Fibroblast of lung (primary cell): ENCODE data around the gene MRGPRF. TPM values are rescaled to one million over a fixed set of nuclear protein-coding genes. Genes with fewer than 3 reads are reported as not detected.
A peak's percentile ranks its signal among the peaks of the same experiment; 100 is the strongest.

Experiments used
- DNase-seq, 2 donors: peaks; one replicate each; pipeline versions ENCODE4 v3.0.0 to v3.0.0-alpha.2; 2010; ENCODE audit warnings: low read depth in 2 of 2
- H2AFZ ChIP-seq: 2 replicates; pipeline ENCODE4 v1.5.1; 2012; ENCODE audit warnings: low read length, control low read depth, inconsistent platforms
- H3K27ac ChIP-seq: 2 replicates; pipeline ENCODE4 v1.5.1; 2011; ENCODE audit warnings: low read length, control low read depth; ENCODE audit not compliant: insufficient read depth
- H3K27me3 ChIP-seq: 2 replicates; pipeline ENCODE4 v1.5.1; 2011; ENCODE audit warnings: mild to moderate bottlenecking, low read length; ENCODE audit not compliant: control insufficient read depth, insufficient read depth
- H3K36me3 ChIP-seq: 2 replicates; pipeline ENCODE4 v1.5.1; 2011; ENCODE audit warnings: low read length; ENCODE audit not compliant: control insufficient read depth, insufficient read depth
- H3K4me1 ChIP-seq: 2 replicates; pipeline ENCODE4 v1.5.1; 2011; ENCODE audit warnings: low read length; ENCODE audit not compliant: control insufficient read depth, insufficient read depth; ENCODE audit errors: extremely low read depth
- H3K4me2 ChIP-seq: 2 replicates; pipeline ENCODE4 v1.5.1; 2011; ENCODE audit warnings: low read length, control low read depth; ENCODE audit not compliant: insufficient read depth; ENCODE audit errors: extremely low read depth
- H3K4me3 ChIP-seq, 4 experiments: fragments of 200-600 bp in 1 of 4; sonication (generic) in 1 of 4; replicated peaks in 1 of 4; 2 replicates each; pipeline ENCODE4 v1.5.1; 2011 to 2016; ENCODE audit warnings: low read length in 4 of 4, low read depth in 3 of 4, mild to moderate bottlenecking in 3 of 4, control low read depth in 2 of 4, inconsistent platforms in 1 of 4, mixed read lengths in 1 of 4; ENCODE audit not compliant: insufficient read depth in 1 of 4; ENCODE audit errors: control extremely low read depth in 1 of 4
- H3K79me2 ChIP-seq: 2 replicates; pipeline ENCODE4 v1.5.1; 2012; ENCODE audit warnings: mild to moderate bottlenecking, low read length, inconsistent platforms; ENCODE audit not compliant: control insufficient read depth, insufficient read depth
- H3K9ac ChIP-seq: 2 replicates; pipeline ENCODE4 v1.5.1; 2011; ENCODE audit warnings: mild to moderate bottlenecking, low read length, control low read depth; ENCODE audit not compliant: insufficient read depth
- H3K9me3 ChIP-seq: 2 replicates; pipeline ENCODE4 v1.5.1; 2012; ENCODE audit warnings: low read depth, low read length; ENCODE audit not compliant: control insufficient read depth, insufficient read depth
- H4K20me1 ChIP-seq: 2 replicates; pipeline ENCODE4 v1.5.1; 2011; ENCODE audit warnings: low read length; ENCODE audit not compliant: control insufficient read depth, insufficient read depth; ENCODE audit errors: extremely low read depth
- CTCF ChIP-seq, 2 donors: IDR thresholded peaks in 1 of 2; conservative IDR thresholded peaks in 1 of 2; 1 replicate in 1 of 2; 2 replicates in 1 of 2; pipeline ENCODE4 v1.5.1; 2011 to 2012; ENCODE audit warnings: low read length in 2 of 2, control low read depth in 1 of 2, inconsistent platforms in 1 of 2, low read depth in 1 of 2, mild to moderate bottlenecking in 1 of 2
- EZH2 ChIP-seq: IDR thresholded peaks from 2 replicates; pipeline ENCODE4 v1.5.1; 2012; ENCODE audit warnings: low read length, control low read depth, mild to moderate bottlenecking; ENCODE audit errors: missing control alignments
- polyA plus RNA-seq, 2 donors: library from polyadenylated mRNA; depleted of rRNA in 1 of 2; stranded (reverse) in 1 of 2; unstranded in 1 of 2; fragments of >200 nt; gene quantifications; 2 replicates each; pipeline ENCODE4 v1.2.1, GENCODE V29; 2011 to 2012; ENCODE audit warnings: missing spikeins in 1 of 2
- total RNA-seq: library from RNA; depleted of rRNA; stranded (reverse); fragments of >200 nt; gene quantifications from 2 replicates; pipeline ENCODE4 v1.2.1, GENCODE V29; 2014

The MRGPRF gene
- total and polyA plus RNA-seq, 2 donors (not counting 1 experiment from before 2014, with no cell fraction given), result 84.2 to 88.1 TPM

- Histone ChIP-seq H4K20me1 (no peaks in the 10 kb centered on the region), H3K79me2 (no peaks in the 10 kb centered on the region), H3K9me3 (no peaks in the 10 kb centered on the region), H3K27me3 (peaks cover 10% of the 10 kb centered on the region), H3K9ac (no peak overlapping the region), H3K36me3 (no peaks in the 10 kb centered on the region), H3K4me3 (no peak overlapping the region), H3K4me2 (no peak overlapping the region), H2AFZ (no peak overlapping the region), H3K4me1 (no peaks in the 10 kb centered on the region), H3K27ac (no peak overlapping the region)
- no peak for DNase-seq
- TF ChIP-seq EZH2 (no peak), CTCF (conservative IDR thresholded peaks at IDR 0.05 in 1 of 2, IDR thresholded peaks at IDR 0.05 in 1 of 2; ENCODE audit: low read depth in 1 of 2, low read length in 2 of 2) (no peak)
These were observed 35.0 kb downstream of the MRGPRF start for GRCh38 chr11:68977781-68978625.

- DNase-seq, result peak in 1 of 2 donors; percentile 18
- H3K27me3 ChIP-seq, result peaks cover 6% of the 10 kb centered on the region
- H3K9ac ChIP-seq, result no peak overlapping the region
- no peaks in the 10 kb centered on the region for H3K9me3 ChIP-seq
- TF ChIP-seq CTCF (conservative IDR thresholded peaks at IDR 0.05 in 1 of 2, IDR thresholded peaks at IDR 0.05 in 1 of 2; ENCODE audit: low read depth in 1 of 2, low read length in 2 of 2) (no peak), EZH2 (no peak)
- no peaks in the 10 kb centered on the region for H4K20me1 ChIP-seq
- H3K4me2 ChIP-seq, result no peak overlapping the region
- no peak overlapping the region for H3K4me3 ChIP-seq
- no peak overlapping the region for H3K27ac ChIP-seq
- H3K36me3 ChIP-seq, result no peaks in the 10 kb centered on the region
- no peak overlapping the region for H2AFZ ChIP-seq
- H3K4me1 ChIP-seq, result no peaks in the 10 kb centered on the region
- no peaks in the 10 kb centered on the region for H3K79me2 ChIP-seq
These were observed 36.5 kb downstream of the MRGPRF start for GRCh38 chr11:68976563-68976962.

GRCh38 chr11:68976095-68976494 lies 37.0 kb downstream of the MRGPRF start:
- DNase-seq, result no peak
- Histone ChIP-seq H3K9me3 (no peaks in the 10 kb centered on the region), H3K27ac (no peak overlapping the region), H3K9ac (no peak overlapping the region), H4K20me1 (no peaks in the 10 kb centered on the region), H2AFZ (no peak overlapping the region), H3K36me3 (no peaks in the 10 kb centered on the region), H3K79me2 (no peaks in the 10 kb centered on the region), H3K4me3 (no peak overlapping the region), H3K4me2 (no peak overlapping the region), H3K27me3 (peaks cover 5% of the 10 kb centered on the region), H3K4me1 (no peaks in the 10 kb centered on the region)
- TF ChIP-seq EZH2 (no peak), CTCF (conservative IDR thresholded peaks at IDR 0.05 in 1 of 2, IDR thresholded peaks at IDR 0.05 in 1 of 2; ENCODE audit: low read depth in 1 of 2, low read length in 2 of 2) (no peak)
